ENCODE results near the gene MARK4. TPM values are rescaled to one million over a fixed set of nuclear protein-coding genes. Genes with fewer than 3 reads are reported as not detected.
A peak's percentile ranks its signal among the peaks of the same experiment; 100 is the strongest.

Gene MARK4
- total RNA-seq, 4 donors from 2014 or later, result 14.0 to 35.5 (median 20.6) TPM

GRCh38 chr19:45339629-45340028 lies 88.6 kb downstream of the MARK4 start:
- H3K27me3 ChIP-seq, result peaks cover 61% of the 10 kb centered on the region
- H3K4me1 ChIP-seq, result peaks cover 0 to 19% (median 5%) of the 10 kb centered on the region in 3 donors
- H3K4me3 ChIP-seq, result no peak overlapping the region
- TF ChIP-seq CTCF (IDR thresholded peaks at IDR 0.05) (no peak), POLR2AphosphoS5 (IDR thresholded peaks at IDR 0.05) (no peak), POLR2A (IDR thresholded peaks at IDR 0.05) (no peak)
- H3K36me3 ChIP-seq, result no peaks in the 10 kb centered on the region
- no peaks in the 10 kb centered on the region for H3K9me3 ChIP-seq
- ATAC-seq, result no peak
- no peak overlapping the region for H3K27ac ChIP-seq
- 74 to 79% methylated on average over 3 to 5 of the region's 6 CpGs for WGBS, 2 donors (ENCODE audit: low coverage in 1 of 2)

DNA sequence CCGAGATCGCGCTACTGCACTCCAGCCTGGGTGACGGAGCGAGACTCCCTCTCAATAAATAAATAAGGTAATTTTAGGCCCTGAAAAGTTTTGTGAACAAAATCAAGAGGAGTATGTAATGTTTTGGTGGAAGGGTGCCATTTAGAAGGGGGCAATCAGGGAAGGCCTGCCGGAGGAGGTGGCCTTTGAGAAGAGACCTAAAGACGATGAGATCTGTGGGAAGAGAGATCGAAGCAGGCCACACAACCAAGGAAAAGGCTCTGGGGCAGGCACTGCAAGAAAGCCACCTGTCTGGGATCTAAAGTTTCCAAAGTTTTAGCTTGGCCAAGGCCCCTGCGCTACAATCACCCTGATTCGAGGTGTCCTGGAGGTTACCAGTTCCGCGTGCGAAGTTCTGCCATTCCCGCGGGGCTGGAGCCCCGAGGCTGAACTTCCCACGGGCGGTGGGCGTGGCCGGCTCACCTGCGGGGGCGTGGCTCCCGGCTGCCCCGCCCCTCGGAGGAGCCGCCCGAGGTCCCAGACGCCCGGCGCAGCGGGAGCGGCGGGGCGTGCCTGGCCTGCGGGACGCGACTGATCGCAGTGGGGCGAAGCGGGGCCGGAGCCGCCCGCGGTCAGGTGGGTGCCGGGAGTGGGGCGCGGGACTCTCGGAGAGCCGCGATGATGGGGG lies 89.3 kb downstream of the MARK4 start, which contains the start of gene KLC3:
Gene KLC3, plus strand, starts transcription at position 519 of the 667 bp plus-strand sequence. CDS start 4,792 bp downstream, outside the sequence.
- Histone ChIP-seq H3K27me3 (peaks cover 69% of the 10 kb centered on the region), H3K4me1 (peaks cover 0 to 19% (median 5%) of the 10 kb centered on the region in 3 donors), H3K9me3 (no peaks in the 10 kb centered on the region), H3K27ac (no peak within 1 kb of the TSS), H3K4me3 (peak within 1 kb of the TSS in 1 of 2 donors; percentile 26), H3K36me3 (no peaks in the 10 kb centered on the region)
- WGBS, 2 donors (ENCODE audit: low coverage in 1 of 2), result 38 to 48% methylated on average over 5 to 8 of the region's 50 CpGs
- no peak for ATAC-seq
- TF ChIP-seq POLR2A (IDR thresholded peaks at IDR 0.05) (no peak), POLR2AphosphoS5 (IDR thresholded peaks at IDR 0.05) (no peak), CTCF (IDR thresholded peaks at IDR 0.05) (no peak), EP300 (IDR thresholded peaks at IDR 0.05) (no peak)

GRCh38 chr19:45340899-45341453 lies 89.9 kb downstream of the MARK4 start:
- 33 to 45% methylated on average over 4 to 6 of the region's 25 CpGs for WGBS, 2 donors (ENCODE audit: low coverage in 1 of 2)
- Histone ChIP-seq H3K9me3 (no peaks in the 10 kb centered on the region), H3K36me3 (no peaks in the 10 kb centered on the region), H3K4me1 (peaks cover 0 to 19% (median 5%) of the 10 kb centered on the region in 3 donors), H3K27me3 (peaks cover 75% of the 10 kb centered on the region), H3K27ac (no peak overlapping the region), H3K4me3 (peak overlapping the region in 1 of 2 donors; percentile 26)
- ATAC-seq, result no peak
- TF ChIP-seq EP300 (IDR thresholded peaks at IDR 0.05) (no peak), POLR2AphosphoS5 (IDR thresholded peaks at IDR 0.05) (no peak), CTCF (IDR thresholded peaks at IDR 0.05) (no peak), POLR2A (IDR thresholded peaks at IDR 0.05) (no peak)

DNA sequence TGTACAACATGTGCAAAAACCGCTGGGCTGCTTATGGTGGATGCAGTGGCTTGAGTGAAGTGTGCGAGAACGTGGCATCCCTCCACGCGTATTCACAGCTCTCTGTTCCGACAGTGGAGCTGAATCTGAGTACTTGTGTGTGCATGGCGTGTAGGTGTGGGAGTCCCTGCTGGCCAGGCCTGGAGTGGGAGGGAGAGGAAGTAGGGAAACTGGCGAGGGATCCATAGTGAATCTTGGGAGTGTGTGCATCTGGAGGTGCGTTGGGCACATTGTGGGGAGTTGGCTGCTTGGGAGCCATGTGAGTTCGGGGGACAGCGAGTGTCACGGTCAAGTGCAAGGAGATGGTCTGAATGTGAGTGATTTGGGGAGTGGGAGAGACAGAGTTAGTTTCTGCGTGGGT lies 91.8 kb downstream of the MARK4 start:
- Histone ChIP-seq H3K4me1 (peaks cover 0 to 19% (median 5%) of the 10 kb centered on the region in 3 donors), H3K27me3 (peaks cover 88% of the 10 kb centered on the region), H3K27ac (no peak overlapping the region), H3K4me3 (no peak overlapping the region), H3K9me3 (no peaks in the 10 kb centered on the region), H3K36me3 (no peaks in the 10 kb centered on the region)
- TF ChIP-seq POLR2A (IDR thresholded peaks at IDR 0.05) (no peak), POLR2AphosphoS5 (IDR thresholded peaks at IDR 0.05) (no peak), EP300 (IDR thresholded peaks at IDR 0.05) (no peak), CTCF (IDR thresholded peaks at IDR 0.05) (no peak)
- 75% methylated on average over 11 to 13 of the region's 13 CpGs for WGBS, 2 donors (ENCODE audit: low coverage in 1 of 2)
- ATAC-seq, result no peak

Data from gastroesophageal sphincter (tissue), 4 donors.